HUES64 (cell line): ENCODE data around the gene CBFA2T3.

Experiments used
- H3K27ac ChIP-seq: 2 replicates; pipeline ENCODE4 v1.7.0; 2013; ENCODE audit warnings: low read depth, low read length, inconsistent platforms
- H3K27me3 ChIP-seq: 2 replicates; pipeline ENCODE4 v1.6.1; 2013; ENCODE audit warnings: mild to moderate bottlenecking, low read length; ENCODE audit not compliant: insufficient read depth
- H3K36me3 ChIP-seq: 2 replicates; pipeline ENCODE4 v1.6.1; 2013; ENCODE audit warnings: mild to moderate bottlenecking, low read length; ENCODE audit not compliant: insufficient read depth
- H3K4me1 ChIP-seq: 2 replicates; pipeline ENCODE4 v1.6.1; 2013; ENCODE audit warnings: mild to moderate bottlenecking, low read length, moderate library complexity; ENCODE audit not compliant: insufficient read depth
- H3K4me3 ChIP-seq: 2 replicates; pipeline ENCODE4 v1.5.1; 2013; ENCODE audit warnings: mild to moderate bottlenecking, low read length, moderate library complexity
- H3K9ac ChIP-seq: 2 replicates; pipeline ENCODE4 v1.6.1; 2013; ENCODE audit warnings: mild to moderate bottlenecking, low read depth, low read length
- H3K9me3 ChIP-seq: 2 replicates; pipeline ENCODE4 v1.6.1; 2013; ENCODE audit warnings: low read depth, low read length; ENCODE audit not compliant: insufficient read depth
- WGBS: fragments of 150-250, 120-280 bp; methylation state at CpG from one replicate; pipeline ENCODE4 v1.1.7; 2013; ENCODE audit warnings: missing lambda C conversion rate; 5-methylcytosine and 5-hydroxymethylcytosine counted together

CBFA2T3 gene

GRCh38 chr16:88839026-88839529 lies 137.9 kb downstream of the CBFA2T3 start:
- Histone ChIP-seq H3K4me3 (no peak overlapping the region), H3K9me3 (no peaks in the 10 kb centered on the region), H3K4me1 (no peaks in the 10 kb centered on the region), H3K27me3 (no peaks in the 10 kb centered on the region), H3K27ac (no peak overlapping the region), H3K36me3 (peaks cover 21% of the 10 kb centered on the region), H3K9ac (no peak overlapping the region)
- 95% methylated on average over 39 of the region's 39 CpGs for WGBS

- WGBS, result 95% methylated on average over 19 of the region's 19 CpGs
Observed at GRCh38 chr16:88838566-88838965, 138.4 kb downstream of the CBFA2T3 start.

GRCh38 chr16:88837806-88838205 lies 139.2 kb downstream of the CBFA2T3 start:
- WGBS, result 95% methylated on average over 20 of the region's 20 CpGs
- Histone ChIP-seq H3K9ac (no peak overlapping the region), H3K27ac (no peak overlapping the region), H3K9me3 (no peaks in the 10 kb centered on the region), H3K4me3 (no peak overlapping the region), H3K4me1 (no peaks in the 10 kb centered on the region), H3K36me3 (peaks cover 21% of the 10 kb centered on the region), H3K27me3 (no peaks in the 10 kb centered on the region)

More at GRCh38 chr16:88838566-88838965, 138.4 kb downstream of the CBFA2T3 start:
- no peak overlapping the region for H3K4me3 ChIP-seq
- no peak overlapping the region for H3K27ac ChIP-seq
- no peaks in the 10 kb centered on the region for H3K9me3 ChIP-seq
- peaks cover 21% of the 10 kb centered on the region for H3K36me3 ChIP-seq
- no peaks in the 10 kb centered on the region for H3K27me3 ChIP-seq
- H3K9ac ChIP-seq, result no peak overlapping the region
- H3K4me1 ChIP-seq, result no peaks in the 10 kb centered on the region

GRCh38 chr16:88836791-88837190 lies 140.2 kb downstream of the CBFA2T3 start:
- no peaks in the 10 kb centered on the region for H3K4me1 ChIP-seq
- no peak overlapping the region for H3K9ac ChIP-seq
- H3K4me3 ChIP-seq, result no peak overlapping the region
- WGBS, result 96% methylated on average over 17 of the region's 17 CpGs
- H3K36me3 ChIP-seq, result peaks cover 21% of the 10 kb centered on the region
- H3K9me3 ChIP-seq, result no peaks in the 10 kb centered on the region
- H3K27me3 ChIP-seq, result no peaks in the 10 kb centered on the region
- H3K27ac ChIP-seq, result no peak overlapping the region

- 93% methylated on average over 33 of the region's 33 CpGs for WGBS
- Histone ChIP-seq H3K36me3 (peaks cover 21% of the 10 kb centered on the region), H3K4me3 (no peak overlapping the region), H3K27me3 (no peaks in the 10 kb centered on the region), H3K4me1 (no peaks in the 10 kb centered on the region), H3K9me3 (no peaks in the 10 kb centered on the region), H3K27ac (no peak overlapping the region), H3K9ac (no peak overlapping the region)
Observed at GRCh38 chr16:88835818-88836217, 141.2 kb downstream of the CBFA2T3 start.

GRCh38 chr16:88835383-88835782 lies 141.6 kb downstream of the CBFA2T3 start:
- Histone ChIP-seq H3K36me3 (peaks cover 20% of the 10 kb centered on the region), H3K4me1 (no peaks in the 10 kb centered on the region), H3K27ac (no peak overlapping the region), H3K4me3 (no peak overlapping the region), H3K27me3 (no peaks in the 10 kb centered on the region), H3K9ac (no peak overlapping the region), H3K9me3 (no peaks in the 10 kb centered on the region)
- 90% methylated on average over 11 of the region's 11 CpGs for WGBS

- H3K9me3 ChIP-seq, result no peaks in the 10 kb centered on the region
- WGBS, result 87% methylated on average over 13 of the region's 13 CpGs
- H3K27me3 ChIP-seq, result no peaks in the 10 kb centered on the region
- H3K27ac ChIP-seq, result no peak overlapping the region
- H3K36me3 ChIP-seq, result peaks cover 12% of the 10 kb centered on the region
- H3K9ac ChIP-seq, result no peak overlapping the region
- H3K4me3 ChIP-seq, result no peak overlapping the region
- H3K4me1 ChIP-seq, result no peaks in the 10 kb centered on the region
Observed at GRCh38 chr16:88834670-88835069, 142.3 kb downstream of the CBFA2T3 start.

- Histone ChIP-seq H3K27me3 (no peaks in the 10 kb centered on the region), H3K4me3 (no peak overlapping the region), H3K9ac (no peak overlapping the region), H3K4me1 (no peaks in the 10 kb centered on the region), H3K36me3 (peaks cover 8% of the 10 kb centered on the region; the same call in 1 of the 2 replicates), H3K9me3 (no peaks in the 10 kb centered on the region), H3K27ac (no peak overlapping the region)
- 97% methylated on average over 13 of the region's 13 CpGs for WGBS
Observed at GRCh38 chr16:88833086-88833485, 143.9 kb downstream of the CBFA2T3 start.

GRCh38 chr16:88831838-88832237 lies 145.2 kb downstream of the CBFA2T3 start:
- WGBS, result 85% methylated on average over 13 of the region's 13 CpGs
- H3K27ac ChIP-seq, result no peak overlapping the region
- no peaks in the 10 kb centered on the region for H3K27me3 ChIP-seq
- H3K4me3 ChIP-seq, result no peak overlapping the region
- no peaks in the 10 kb centered on the region for H3K9me3 ChIP-seq
- no peaks in the 10 kb centered on the region for H3K4me1 ChIP-seq
- peaks cover 8% of the 10 kb centered on the region; the same call in 1 of the 2 replicates for H3K36me3 ChIP-seq
- H3K9ac ChIP-seq, result no peak overlapping the region

GRCh38 chr16:88830783-88831182 lies 146.2 kb downstream of the CBFA2T3 start:
- Histone ChIP-seq H3K9me3 (no peaks in the 10 kb centered on the region), H3K9ac (no peak overlapping the region), H3K27ac (no peak overlapping the region), H3K27me3 (no peaks in the 10 kb centered on the region), H3K4me1 (no peaks in the 10 kb centered on the region), H3K4me3 (no peak overlapping the region), H3K36me3 (peaks cover 8% of the 10 kb centered on the region; the same call in 1 of the 2 replicates)
- 94% methylated on average over 14 of the region's 14 CpGs for WGBS

- H3K9ac ChIP-seq, result no peak overlapping the region
- WGBS, result 92% methylated on average over 11 of the region's 11 CpGs
- H3K27ac ChIP-seq, result no peak overlapping the region
- H3K36me3 ChIP-seq, result peaks cover 4% of the 10 kb centered on the region; the same call in 1 of the 2 replicates
- H3K4me3 ChIP-seq, result no peak overlapping the region
- H3K9me3 ChIP-seq, result no peaks in the 10 kb centered on the region
- no peaks in the 10 kb centered on the region for H3K4me1 ChIP-seq
- H3K27me3 ChIP-seq, result no peaks in the 10 kb centered on the region
Observed at GRCh38 chr16:88830258-88830657, 146.7 kb downstream of the CBFA2T3 start.

GRCh38 chr16:88828711-88829110 lies 148.3 kb downstream of the CBFA2T3 start:
- no peaks in the 10 kb centered on the region for H3K27me3 ChIP-seq
- H3K9me3 ChIP-seq, result no peaks in the 10 kb centered on the region
- no peak overlapping the region for H3K27ac ChIP-seq
- H3K9ac ChIP-seq, result no peak overlapping the region
- H3K36me3 ChIP-seq, result no peaks in the 10 kb centered on the region
- no peaks in the 10 kb centered on the region for H3K4me1 ChIP-seq
- 91% methylated on average over 24 of the region's 24 CpGs for WGBS
- H3K4me3 ChIP-seq, result no peak overlapping the region
